ENCODE data around the gene RAB36. TPM values are rescaled to one million over a fixed set of nuclear protein-coding genes. Genes with fewer than 3 reads are reported as not detected.

RAB36 gene
- total RNA-seq, 1 donor from 2014 or later, result 0.08 TPM

GRCh38 chr22:23183061-23183698, 37.9 kb downstream of the RAB36 start:
- Mint-ChIP-seq H3K27me3 (ENCODE audit: insufficient read depth) (no peaks in the 10 kb centered on the region), H3K4me1 (ENCODE audit: low read depth) (peaks cover 72% of the 10 kb centered on the region), H3K4me3 (peak overlapping the region; percentile 92), H3K36me3 (ENCODE audit: low read depth) (peaks cover 30% of the 10 kb centered on the region), H3K27ac (peak overlapping the region; percentile 95), H3K9me3 (no peaks in the 10 kb centered on the region)
- no peak for DNase-seq (ENCODE audit: low spot score)
- intact Hi-C loops (cut with micrococcal nuclease), result no loop called here

GRCh38 chr22:23184100-23184763, 39.0 kb downstream of the RAB36 start:
- peak overlapping the region; percentile 92 for H3K4me3 Mint-ChIP-seq
- H3K9me3 Mint-ChIP-seq, result no peaks in the 10 kb centered on the region
- H3K36me3 Mint-ChIP-seq (ENCODE audit: low read depth), result peaks cover 30% of the 10 kb centered on the region
- H3K4me1 Mint-ChIP-seq (ENCODE audit: low read depth), result peaks cover 62% of the 10 kb centered on the region
- DNase-seq (ENCODE audit: low spot score), result no peak
- no peaks in the 10 kb centered on the region for H3K27me3 Mint-ChIP-seq (ENCODE audit: insufficient read depth)
- peak overlapping the region; percentile 89 for H3K27ac Mint-ChIP-seq
- intact Hi-C loops (cut with micrococcal nuclease), result no loop called here

GRCh38 chr22:23184764-23185113, 39.5 kb downstream of the RAB36 start:
- H3K27me3 Mint-ChIP-seq (ENCODE audit: insufficient read depth), result no peaks in the 10 kb centered on the region
- peaks cover 30% of the 10 kb centered on the region for H3K36me3 Mint-ChIP-seq (ENCODE audit: low read depth)
- DNase-seq (ENCODE audit: low spot score), result no peak
- H3K4me3 Mint-ChIP-seq, result peak overlapping the region; percentile 92
- H3K9me3 Mint-ChIP-seq, result no peaks in the 10 kb centered on the region
- H3K4me1 Mint-ChIP-seq (ENCODE audit: low read depth), result peaks cover 60% of the 10 kb centered on the region
- intact Hi-C loops (cut with micrococcal nuclease), result no loop called here
- peak overlapping the region; percentile 89 for H3K27ac Mint-ChIP-seq

GRCh38 chr22:23187211-23187610, 41.9 kb downstream of the RAB36 start:
- H3K9me3 Mint-ChIP-seq, result no peaks in the 10 kb centered on the region
- peaks cover 68% of the 10 kb centered on the region for H3K4me1 Mint-ChIP-seq (ENCODE audit: low read depth)
- no peaks in the 10 kb centered on the region for H3K27me3 Mint-ChIP-seq (ENCODE audit: insufficient read depth)
- no peak overlapping the region for H3K27ac Mint-ChIP-seq
- no peak overlapping the region for H3K4me3 Mint-ChIP-seq
- peaks cover 29% of the 10 kb centered on the region for H3K36me3 Mint-ChIP-seq (ENCODE audit: low read depth)
- intact Hi-C loops (cut with micrococcal nuclease), result no loop called here
- DNase-seq (ENCODE audit: low spot score), result no peak

- no peaks in the 10 kb centered on the region for H3K27me3 Mint-ChIP-seq (ENCODE audit: insufficient read depth)
- intact Hi-C loops (cut with micrococcal nuclease), result no loop called here
- no peak for DNase-seq (ENCODE audit: low spot score)
- no peak overlapping the region for H3K4me3 Mint-ChIP-seq
- no peaks in the 10 kb centered on the region for H3K9me3 Mint-ChIP-seq
- H3K27ac Mint-ChIP-seq, result peak overlapping the region; percentile 48
- peaks cover 59% of the 10 kb centered on the region for H3K4me1 Mint-ChIP-seq (ENCODE audit: low read depth)
- peaks cover 24% of the 10 kb centered on the region for H3K36me3 Mint-ChIP-seq (ENCODE audit: low read depth)
Observed at GRCh38 chr22:23187871-23188700, 42.8 kb downstream of the RAB36 start.

- Mint-ChIP-seq H3K36me3 (ENCODE audit: low read depth) (peaks cover 16% of the 10 kb centered on the region), H3K27ac (no peak overlapping the region), H3K9me3 (no peaks in the 10 kb centered on the region), H3K27me3 (ENCODE audit: insufficient read depth) (no peaks in the 10 kb centered on the region), H3K4me1 (ENCODE audit: low read depth) (peaks cover 36% of the 10 kb centered on the region), H3K4me3 (no peak overlapping the region)
- no peak for DNase-seq (ENCODE audit: low spot score)
- intact Hi-C loops (cut with micrococcal nuclease), result no loop called here
Observed at GRCh38 chr22:23190526-23190925, 45.2 kb downstream of the RAB36 start.

- no peak overlapping the region for H3K4me3 Mint-ChIP-seq
- intact Hi-C loops (cut with micrococcal nuclease), result no loop called here
- H3K27ac Mint-ChIP-seq, result no peak overlapping the region
- H3K27me3 Mint-ChIP-seq (ENCODE audit: insufficient read depth), result no peaks in the 10 kb centered on the region
- peaks cover 10% of the 10 kb centered on the region for H3K36me3 Mint-ChIP-seq (ENCODE audit: low read depth)
- no peak for DNase-seq (ENCODE audit: low spot score)
- H3K4me1 Mint-ChIP-seq (ENCODE audit: low read depth), result peaks cover 23% of the 10 kb centered on the region
- H3K9me3 Mint-ChIP-seq, result no peaks in the 10 kb centered on the region
Observed at GRCh38 chr22:23192133-23192532, 46.9 kb downstream of the RAB36 start.

GRCh38 chr22:23192558-23192957, 47.3 kb downstream of the RAB36 start:
- no peaks in the 10 kb centered on the region for H3K27me3 Mint-ChIP-seq (ENCODE audit: insufficient read depth)
- DNase-seq (ENCODE audit: low spot score), result no peak
- no peak overlapping the region for H3K27ac Mint-ChIP-seq
- H3K36me3 Mint-ChIP-seq (ENCODE audit: low read depth), result peaks cover 10% of the 10 kb centered on the region
- H3K4me3 Mint-ChIP-seq, result no peak overlapping the region
- peaks cover 19% of the 10 kb centered on the region for H3K4me1 Mint-ChIP-seq (ENCODE audit: low read depth)
- intact Hi-C loops (cut with micrococcal nuclease), result no loop called here
- no peaks in the 10 kb centered on the region for H3K9me3 Mint-ChIP-seq

- intact Hi-C loops (cut with micrococcal nuclease), result no loop called here
- H3K27me3 Mint-ChIP-seq (ENCODE audit: insufficient read depth), result no peaks in the 10 kb centered on the region
- no peak for DNase-seq (ENCODE audit: low spot score)
- no peaks in the 10 kb centered on the region for H3K9me3 Mint-ChIP-seq
- H3K4me1 Mint-ChIP-seq (ENCODE audit: low read depth), result peaks cover 12% of the 10 kb centered on the region
- H3K27ac Mint-ChIP-seq, result no peak overlapping the region
- H3K36me3 Mint-ChIP-seq (ENCODE audit: low read depth), result peaks cover 7% of the 10 kb centered on the region
- H3K4me3 Mint-ChIP-seq, result no peak overlapping the region
Observed at GRCh38 chr22:23193196-23193827, 48.0 kb downstream of the RAB36 start.

- no peak for DNase-seq (ENCODE audit: low spot score)
- no peaks in the 10 kb centered on the region for H3K9me3 Mint-ChIP-seq
- no peak overlapping the region for H3K27ac Mint-ChIP-seq
- H3K4me1 Mint-ChIP-seq (ENCODE audit: low read depth), result peaks cover 12% of the 10 kb centered on the region
- intact Hi-C loops (cut with micrococcal nuclease), result no loop called here
- H3K4me3 Mint-ChIP-seq, result no peak overlapping the region
- peaks cover 7% of the 10 kb centered on the region for H3K36me3 Mint-ChIP-seq (ENCODE audit: low read depth)
- H3K27me3 Mint-ChIP-seq (ENCODE audit: insufficient read depth), result no peaks in the 10 kb centered on the region
Observed at GRCh38 chr22:23193882-23194281, 48.6 kb downstream of the RAB36 start.

GRCh38 chr22:23196165-23196564, 50.9 kb downstream of the RAB36 start:
- intact Hi-C loops (cut with micrococcal nuclease), result no loop called here
- H3K27ac Mint-ChIP-seq, result no peak overlapping the region
- peaks cover 10% of the 10 kb centered on the region for H3K4me1 Mint-ChIP-seq (ENCODE audit: low read depth)
- H3K4me3 Mint-ChIP-seq, result no peak overlapping the region
- no peak for DNase-seq (ENCODE audit: low spot score)
- H3K36me3 Mint-ChIP-seq (ENCODE audit: low read depth), result peaks cover 6% of the 10 kb centered on the region
- no peaks in the 10 kb centered on the region for H3K9me3 Mint-ChIP-seq
- H3K27me3 Mint-ChIP-seq (ENCODE audit: insufficient read depth), result no peaks in the 10 kb centered on the region

GRCh38 chr22:23197836-23198235, 52.6 kb downstream of the RAB36 start:
- no peaks in the 10 kb centered on the region for H3K27me3 Mint-ChIP-seq (ENCODE audit: insufficient read depth)
- H3K4me1 Mint-ChIP-seq (ENCODE audit: low read depth), result peaks cover 6% of the 10 kb centered on the region
- peaks cover 3% of the 10 kb centered on the region for H3K36me3 Mint-ChIP-seq (ENCODE audit: low read depth)
- intact Hi-C loops (cut with micrococcal nuclease), result no loop called here
- DNase-seq (ENCODE audit: low spot score), result no peak
- no peak overlapping the region for H3K4me3 Mint-ChIP-seq
- no peak overlapping the region for H3K27ac Mint-ChIP-seq
- H3K9me3 Mint-ChIP-seq, result no peaks in the 10 kb centered on the region

- DNase-seq (ENCODE audit: low spot score), result no peak
- Mint-ChIP-seq H3K27ac (no peak overlapping the region), H3K4me3 (no peak overlapping the region), H3K27me3 (ENCODE audit: insufficient read depth) (no peaks in the 10 kb centered on the region), H3K9me3 (no peaks in the 10 kb centered on the region), H3K36me3 (ENCODE audit: low read depth) (peaks cover 9% of the 10 kb centered on the region), H3K4me1 (ENCODE audit: low read depth) (peaks cover 9% of the 10 kb centered on the region)
- intact Hi-C loops (cut with micrococcal nuclease), result no loop called here
Observed at GRCh38 chr22:23199159-23199558, 53.9 kb downstream of the RAB36 start.

Measured in activated T-helper 1 cell treated with anti-CD3 and anti-CD28 coated beads, Interleukin-12 subunit alpha, Interleukin-12 subunit beta, Interleukin-2, Interleukin-4 antibody, amounts not matched to agents 30 ng/mL and 10 ng/mL and 1 ng/mL, durations not matched to agents 14 hours and 24 hours and 36 hours (primary cell).